AG09309 (cell line): Measurements from ENCODE around the gene LIN37.

Experiments used
- DNase-seq: peaks from one replicate; pipeline ENCODE4 v3.0.0-alpha.2; 2010; ENCODE audit warnings: low read depth
- H3K4me3 ChIP-seq: 2 replicates; pipeline ENCODE4 v1.5.1; 2011; ENCODE audit warnings: mild to moderate bottlenecking, low read depth, low read length, moderate library complexity; ENCODE audit not compliant: control insufficient read depth
- CTCF ChIP-seq: IDR thresholded peaks from 2 replicates; pipeline ENCODE4 v1.5.1; 2011; ENCODE audit warnings: mild to moderate bottlenecking, low read depth, low read length, inconsistent platforms; ENCODE audit not compliant: insufficient read depth, control insufficient read depth; ENCODE audit errors: missing control alignments

Gene LIN37

GRCh38 chr19:35787227-35787799 lies 38.9 kb downstream of the LIN37 start:
- H3K4me3 ChIP-seq, result no peak overlapping the region
- DNase-seq, result no peak
- no peak for TF ChIP-seq CTCF

GRCh38 chr19:35788205-35788960 lies 40.0 kb downstream of the LIN37 start:
- DNase-seq, result no peak
- no peak for TF ChIP-seq CTCF
- H3K4me3 ChIP-seq, result no peak overlapping the region

- TF ChIP-seq CTCF, result no peak
- no peak for DNase-seq
Measured at GRCh38 chr19:35789195-35789977, 41.0 kb downstream of the LIN37 start.

GRCh38 chr19:35789978-35790944 lies 41.9 kb downstream of the LIN37 start:
- no peak overlapping the region for H3K4me3 ChIP-seq
- no peak for TF ChIP-seq CTCF
- DNase-seq, result no peak

More at GRCh38 chr19:35789195-35789977, 41.0 kb downstream of the LIN37 start:
- no peak overlapping the region for H3K4me3 ChIP-seq

GRCh38 chr19:35790981-35791813 lies 42.8 kb downstream of the LIN37 start:
- no peak overlapping the region for H3K4me3 ChIP-seq
- no peak for TF ChIP-seq CTCF
- DNase-seq, result no peak
